Femur (tissue), 1 donor: ENCODE measurements around the gene LRRC27.
"Not testable (repeated sequence)": the region's sequence is repeated elsewhere in the genome, so short reads cannot be mapped to it uniquely, and the experiment has no call there.

Experiments used
- DNase-seq: peaks from one replicate; pipeline ENCODE4 v3.0.0-alpha.2; 2017

Gene LRRC27

DNA sequence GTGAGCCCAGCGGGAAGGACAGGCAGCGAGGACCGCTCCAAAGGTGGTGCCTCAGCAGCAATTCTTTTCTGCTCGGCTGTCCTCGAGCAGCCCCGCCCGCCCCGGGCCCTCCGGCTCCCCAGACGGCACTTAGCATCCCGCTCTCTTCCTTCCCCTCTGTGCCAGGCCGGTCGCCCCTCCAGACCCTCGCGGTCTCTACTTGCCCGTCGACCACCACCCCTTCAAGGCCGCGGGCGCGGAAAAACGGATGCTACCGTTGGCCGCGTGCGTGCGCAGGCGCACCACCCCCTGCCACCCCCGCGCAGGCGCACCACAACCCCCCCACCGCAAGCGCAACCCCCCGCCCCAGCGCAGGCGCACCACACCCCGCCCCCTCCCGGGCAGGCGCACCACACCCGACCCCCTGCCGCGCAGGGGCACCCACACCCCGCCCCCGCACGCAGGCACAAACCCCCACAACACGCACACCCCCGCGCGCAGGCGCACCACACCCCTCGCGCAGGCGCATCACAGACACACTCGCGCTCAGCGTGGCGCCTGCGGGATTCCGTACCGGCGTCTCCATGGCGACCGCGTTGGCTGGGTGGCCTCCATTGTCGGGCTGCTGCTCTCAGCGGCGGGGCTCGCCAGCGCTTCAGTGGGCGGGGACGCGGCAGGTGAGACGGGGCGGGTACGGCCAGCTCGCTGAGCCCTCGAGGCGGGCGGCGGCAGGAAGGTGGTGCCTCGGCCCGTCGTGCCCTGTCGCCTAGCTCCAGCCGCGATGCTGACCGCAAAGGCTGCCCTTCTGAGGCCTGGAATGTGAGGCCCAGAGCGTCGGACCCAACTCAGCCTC lies at the start of gene LRRC27:
TSS of gene LRRC27 (plus strand) at position 593 of the 832 bp plus-strand sequence. CDS start 1,332 bp downstream, outside the sequence.
- DNase-seq: peak; percentile 100

- DNase-seq: no peak
These were observed 49.1 kb upstream of the LRRC27 start for GRCh38 chr10:132282667-132283603.

GRCh38 chr10:132283604-132284382 lies 48.2 kb upstream of the LRRC27 start:
- no peak for DNase-seq

GRCh38 chr10:132289439-132289838 lies 42.6 kb upstream of the LRRC27 start:
- DNase-seq: no peak

GRCh38 chr10:132290631-132291030 lies 41.4 kb upstream of the LRRC27 start:
- DNase-seq: no peak

DNA sequence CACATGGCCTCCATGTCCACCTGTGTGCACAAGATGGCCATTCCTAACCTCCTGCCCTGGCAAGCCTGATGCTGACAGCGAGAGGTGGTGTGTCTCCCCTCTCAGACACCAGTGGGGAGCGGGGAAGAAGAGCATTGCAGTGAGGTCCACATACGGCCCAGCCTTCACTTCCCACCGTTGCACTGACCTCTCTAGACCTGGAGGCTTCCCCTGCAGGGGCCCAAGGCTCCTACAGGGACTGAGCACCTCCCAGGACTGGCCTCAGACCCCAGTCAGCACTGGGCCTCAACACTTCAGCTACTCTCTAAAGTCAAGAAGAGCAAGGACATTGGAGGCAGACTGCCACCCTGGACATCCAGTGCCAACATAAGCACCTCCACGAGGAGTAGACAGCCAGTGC lies 40.2 kb upstream of the LRRC27 start:
- no peak for DNase-seq

DNA sequence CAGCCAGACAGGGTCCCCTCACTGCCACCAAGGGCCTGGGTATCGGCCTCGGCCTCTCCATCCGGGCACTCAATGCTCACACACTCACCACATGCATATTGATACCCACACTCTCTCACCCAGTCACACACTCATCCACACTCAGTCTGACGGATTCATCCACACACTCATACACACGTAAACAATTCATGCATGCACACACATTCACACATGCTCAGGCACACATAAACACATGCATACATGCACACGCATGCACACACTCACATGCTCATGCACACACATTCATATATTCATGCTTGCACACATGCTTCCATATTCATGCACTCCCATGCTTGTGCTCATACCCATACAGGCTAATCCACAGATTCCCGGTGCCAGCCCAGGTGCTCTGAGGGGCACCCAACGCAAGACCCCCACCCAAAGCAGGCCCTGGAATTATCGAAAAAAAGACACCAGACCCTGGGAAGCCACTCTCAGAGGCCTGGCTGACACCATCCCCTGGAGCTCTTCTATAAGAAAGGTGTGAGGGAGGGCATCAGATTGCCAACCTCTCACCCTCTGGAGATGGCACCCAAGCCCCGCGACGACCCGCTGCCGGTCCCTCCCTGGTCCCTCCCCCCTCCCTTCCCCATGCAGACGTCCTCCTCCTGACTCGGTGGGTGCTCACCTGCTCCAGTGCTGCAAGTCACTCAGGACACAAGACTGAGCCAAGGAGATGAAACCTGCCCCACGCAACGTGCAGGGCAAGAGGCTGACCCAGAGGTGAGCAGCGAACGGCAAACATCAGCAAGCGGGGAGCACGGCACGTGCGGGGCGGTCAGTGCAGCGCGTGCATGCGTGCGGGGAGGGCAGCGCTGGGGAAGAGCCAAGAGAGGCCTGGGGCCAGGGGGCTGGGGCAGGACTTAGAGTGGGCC lies 39.4 kb upstream of the LRRC27 start:
- DNase-seq: peak; percentile 4

GRCh38 chr10:132293201-132293812 lies 38.7 kb upstream of the LRRC27 start:
- DNase-seq: peak; percentile 18

- DNase-seq: peak; percentile 17
These were observed 38.0 kb upstream of the LRRC27 start for GRCh38 chr10:132293813-132294520.

DNA sequence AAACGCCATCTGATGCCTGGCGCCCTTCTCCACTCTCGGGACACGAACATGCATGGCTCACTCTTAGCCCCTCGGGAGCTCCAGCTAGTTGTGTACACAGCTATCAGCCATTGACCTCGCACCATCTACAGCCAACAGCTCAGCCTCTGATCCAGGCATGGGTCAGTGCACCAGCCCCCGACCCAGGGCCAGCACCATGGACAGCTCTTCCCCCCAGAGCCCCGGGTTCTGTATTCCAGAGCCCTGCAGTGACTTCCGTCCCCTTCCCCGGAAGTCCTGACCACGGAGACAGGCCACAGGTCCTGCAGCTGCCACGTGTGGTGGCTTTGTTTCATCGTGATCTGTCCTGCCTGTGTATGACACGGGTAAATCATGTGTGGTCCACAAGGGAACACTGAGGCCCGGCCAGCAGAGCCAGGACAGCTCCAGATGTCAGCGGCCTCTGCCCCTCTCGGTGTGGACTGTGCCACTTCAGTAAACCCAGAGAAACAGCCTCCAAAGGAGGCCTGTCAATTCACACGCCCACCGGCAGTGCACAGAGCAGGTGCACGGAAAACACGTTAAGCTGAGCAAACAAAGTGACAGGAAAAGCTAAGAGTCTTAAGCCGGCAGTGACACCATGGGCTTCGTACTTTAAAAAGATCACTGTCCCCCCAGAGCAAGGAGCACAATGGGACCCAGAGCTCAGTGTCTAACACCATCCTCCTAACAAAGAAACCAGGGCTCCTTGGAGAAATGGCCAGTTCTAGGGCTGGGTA lies 37.3 kb upstream of the LRRC27 start:
- no peak for DNase-seq

DNA sequence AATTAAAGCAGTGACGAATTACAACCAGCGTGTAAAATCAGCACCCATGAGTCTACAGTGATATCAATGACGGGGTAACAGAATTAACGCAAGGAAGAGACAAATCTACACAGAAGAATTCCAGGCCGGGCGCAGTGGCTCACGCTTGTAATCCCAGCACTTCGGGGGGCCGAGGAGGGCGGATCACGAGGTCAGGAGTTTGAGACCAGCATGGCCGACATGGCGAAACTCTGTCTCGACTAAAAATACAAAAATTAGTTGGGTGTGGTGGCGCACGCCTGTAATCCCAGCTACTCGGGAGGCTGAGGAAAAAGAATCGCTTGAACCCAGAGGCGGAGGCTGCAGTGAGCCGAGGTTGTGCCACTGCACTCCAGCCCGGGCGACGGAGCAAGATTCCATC lies 36.5 kb upstream of the LRRC27 start:
- DNase-seq: not testable (repeated sequence)

DNA sequence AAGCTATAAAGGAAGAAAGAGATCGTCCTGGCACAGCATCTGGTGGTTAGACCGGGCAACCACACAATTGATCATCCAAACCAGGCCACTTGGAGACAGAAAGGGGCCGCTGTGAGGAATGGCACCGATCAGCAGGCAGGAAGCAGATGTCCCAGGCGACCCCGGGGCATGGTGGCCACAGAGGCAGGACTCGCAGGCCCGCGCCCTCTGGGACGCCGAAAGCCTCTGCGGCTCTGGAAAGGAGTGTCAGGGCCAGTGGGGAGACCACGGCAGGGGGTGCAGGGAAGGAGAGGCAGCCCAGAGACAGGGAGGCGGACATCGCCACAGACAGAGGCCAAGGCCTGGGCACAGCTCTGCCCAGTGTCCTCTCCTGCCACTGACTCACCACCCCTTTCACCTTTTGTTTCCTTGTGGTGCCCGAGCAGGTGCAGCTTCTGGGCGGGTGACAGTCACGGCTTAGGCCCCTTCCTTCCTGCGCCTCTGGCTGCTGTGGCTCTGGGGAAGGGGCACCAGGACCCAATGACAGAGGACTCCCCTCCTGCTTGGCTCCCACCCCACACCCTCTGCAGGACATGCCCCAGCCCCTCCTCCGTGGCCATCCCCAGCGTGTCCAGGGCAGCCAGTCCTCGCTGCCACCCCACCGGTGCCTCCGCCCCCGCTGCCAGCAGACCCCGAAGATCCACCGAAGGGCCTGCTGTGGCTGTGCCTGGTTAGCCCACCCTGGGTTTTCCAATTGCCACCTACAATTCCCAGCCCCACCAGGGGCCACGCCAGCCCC lies 35.1 kb upstream of the LRRC27 start:
- DNase-seq: no peak

- no peak for DNase-seq
These were observed 34.5 kb upstream of the LRRC27 start for GRCh38 chr10:132297526-132297925.

DNA sequence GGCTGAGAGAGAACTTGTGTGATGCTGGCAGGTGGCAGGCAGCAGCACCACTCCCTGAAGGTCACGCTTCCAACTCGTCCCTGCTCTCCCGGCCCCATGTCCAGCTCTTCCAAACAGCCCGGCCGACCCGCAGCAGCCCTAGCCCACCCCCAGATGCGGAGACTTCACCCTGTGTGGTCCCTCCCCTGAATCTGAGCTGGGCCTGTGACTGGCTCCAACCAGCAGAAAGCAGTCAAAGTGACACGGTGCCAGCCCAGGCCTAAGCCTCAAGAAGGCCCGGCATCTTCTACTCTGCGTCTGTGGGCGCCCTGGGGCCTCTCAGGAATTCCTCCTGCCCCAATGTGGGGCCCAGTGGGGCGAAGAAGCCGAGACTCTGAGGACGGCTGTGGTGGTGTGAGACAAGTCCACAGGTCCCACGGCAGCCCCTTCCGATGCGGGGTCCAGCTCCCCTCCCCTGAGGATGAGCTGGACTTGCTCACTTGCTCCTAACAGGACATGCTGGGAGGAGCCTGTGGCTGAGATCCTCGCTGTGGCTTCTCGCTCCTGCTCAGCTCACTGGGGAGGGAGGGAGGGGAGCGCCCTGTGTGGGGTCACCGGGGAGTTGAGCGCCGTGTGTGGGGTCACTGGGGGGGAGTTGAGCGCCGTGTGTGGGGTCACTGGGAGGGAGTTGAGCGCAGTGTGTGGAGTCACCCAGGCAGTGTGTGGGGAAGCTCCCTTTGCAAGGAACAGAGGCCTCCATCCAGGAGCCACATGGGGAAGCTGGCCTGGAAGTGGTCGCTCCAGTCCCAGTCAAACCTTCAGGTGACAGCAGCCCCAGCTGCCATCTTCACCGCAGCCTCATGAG lies 33.7 kb upstream of the LRRC27 start:
- DNase-seq: peak; percentile 12

DNA sequence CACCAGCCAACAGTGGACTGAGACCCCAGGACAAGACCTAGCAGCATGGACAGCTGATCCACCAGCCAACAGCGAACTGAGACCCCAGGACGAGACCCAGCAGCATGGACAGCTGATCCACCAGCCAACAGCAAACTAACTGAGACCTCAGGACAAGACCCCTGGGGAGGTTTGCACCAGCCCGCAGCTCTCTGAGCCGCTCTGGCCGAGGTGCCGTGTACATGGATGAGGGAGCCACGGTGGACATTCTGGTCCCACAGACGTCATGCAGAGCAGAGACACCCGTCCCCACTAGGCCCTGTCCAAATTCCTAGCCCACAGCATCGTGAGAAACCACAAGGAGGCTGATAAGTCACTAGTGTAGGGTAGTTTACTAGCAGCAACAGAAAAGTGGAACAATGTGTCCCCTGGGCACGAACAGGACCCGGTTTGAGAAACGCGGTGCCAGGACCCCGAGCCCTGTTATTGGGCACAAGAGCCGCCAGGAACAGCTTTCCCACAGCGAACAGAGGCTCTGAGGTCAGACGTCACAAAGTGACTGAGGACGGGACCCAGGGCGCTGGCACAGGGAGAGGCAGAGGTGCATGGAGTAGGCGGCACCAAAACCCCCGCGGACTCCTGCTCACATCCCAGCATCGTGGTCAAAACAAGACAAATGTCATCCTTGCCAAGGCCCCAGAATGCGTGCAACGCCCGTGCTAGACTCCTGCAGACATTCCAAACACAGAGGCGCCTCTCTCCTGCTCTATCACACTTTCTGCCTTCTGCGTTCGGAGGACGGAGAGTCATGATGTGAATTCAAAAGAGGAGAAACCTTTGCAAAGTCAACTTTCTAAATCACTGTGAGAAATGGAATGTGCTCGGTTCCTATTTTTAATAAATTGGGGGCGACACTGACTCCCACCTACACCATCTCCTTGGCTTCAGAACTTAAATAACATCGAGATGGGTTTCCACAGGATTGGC lies 32.3 kb upstream of the LRRC27 start:
- peak; percentile 6 for DNase-seq

DNA sequence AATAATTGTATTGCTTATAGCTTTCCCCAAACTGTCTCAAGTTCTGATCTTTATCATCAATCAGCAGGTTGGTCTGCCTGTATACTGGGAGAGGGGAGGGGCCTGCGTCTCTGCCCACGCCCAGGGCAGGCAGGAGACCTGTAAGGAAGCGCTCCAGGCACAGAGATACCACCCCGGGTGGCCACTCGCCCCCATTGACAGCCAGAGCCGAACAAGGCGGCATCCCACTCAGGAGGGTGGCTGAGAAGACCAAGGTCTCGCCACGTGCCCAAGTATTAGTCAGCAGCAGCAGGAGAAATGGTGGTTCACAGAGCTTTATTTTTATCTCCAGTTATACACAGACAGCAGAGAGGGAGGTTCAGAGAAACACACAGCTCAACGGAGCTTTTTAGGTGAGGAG lies 31.4 kb upstream of the LRRC27 start:
- no peak for DNase-seq
